ENCODE measurements around the gene SMDT1.
"Not testable (repeated sequence)": the region's sequence is repeated elsewhere in the genome, so short reads cannot be mapped to it uniquely, and the experiment has no call there.

SMDT1 gene

DNA sequence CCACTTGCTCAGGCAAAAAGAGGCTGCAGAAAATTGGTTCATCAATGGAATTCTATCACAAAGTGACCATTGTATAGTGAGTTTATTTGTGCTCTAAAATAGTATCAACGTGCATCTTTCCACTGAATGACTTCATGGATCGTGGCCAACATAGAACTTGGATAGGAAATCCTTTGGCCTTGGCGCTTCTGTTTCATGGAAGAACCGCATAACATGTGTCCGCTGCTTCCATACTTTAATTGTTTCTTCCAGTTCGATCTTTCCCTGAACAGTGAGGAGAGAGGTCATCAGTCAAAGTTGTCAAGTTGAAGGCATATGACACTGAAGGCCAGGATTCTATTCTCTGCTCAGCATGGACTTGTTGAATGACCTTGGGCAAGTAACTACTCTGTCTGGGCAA lies 6.6 kb downstream of the SMDT1 start:
- no peak for DNase-seq (ENCODE audit: low read depth)
- TF ChIP-seq, protein P1, sequence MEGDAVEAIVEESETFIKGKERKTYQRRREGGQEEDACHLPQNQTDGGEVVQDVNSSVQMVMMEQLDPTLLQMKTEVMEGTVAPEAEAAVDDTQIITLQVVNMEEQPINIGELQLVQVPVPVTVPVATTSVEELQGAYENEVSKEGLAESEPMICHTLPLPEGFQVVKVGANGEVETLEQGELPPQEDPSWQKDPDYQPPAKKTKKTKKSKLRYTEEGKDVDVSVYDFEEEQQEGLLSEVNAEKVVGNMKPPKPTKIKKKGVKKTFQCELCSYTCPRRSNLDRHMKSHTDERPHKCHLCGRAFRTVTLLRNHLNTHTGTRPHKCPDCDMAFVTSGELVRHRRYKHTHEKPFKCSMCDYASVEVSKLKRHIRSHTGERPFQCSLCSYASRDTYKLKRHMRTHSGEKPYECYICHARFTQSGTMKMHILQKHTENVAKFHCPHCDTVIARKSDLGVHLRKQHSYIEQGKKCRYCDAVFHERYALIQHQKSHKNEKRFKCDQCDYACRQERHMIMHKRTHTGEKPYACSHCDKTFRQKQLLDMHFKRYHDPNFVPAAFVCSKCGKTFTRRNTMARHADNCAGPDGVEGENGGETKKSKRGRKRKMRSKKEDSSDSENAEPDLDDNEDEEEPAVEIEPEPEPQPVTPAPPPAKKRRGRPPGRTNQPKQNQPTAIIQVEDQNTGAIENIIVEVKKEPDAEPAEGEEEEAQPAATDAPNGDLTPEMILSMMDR (conservative IDR thresholded peaks at IDR 0.05; ENCODE audit: low read length) = no peak
- no peak overlapping the region for H3K4me3 ChIP-seq (ENCODE audit: low read length)

DNA sequence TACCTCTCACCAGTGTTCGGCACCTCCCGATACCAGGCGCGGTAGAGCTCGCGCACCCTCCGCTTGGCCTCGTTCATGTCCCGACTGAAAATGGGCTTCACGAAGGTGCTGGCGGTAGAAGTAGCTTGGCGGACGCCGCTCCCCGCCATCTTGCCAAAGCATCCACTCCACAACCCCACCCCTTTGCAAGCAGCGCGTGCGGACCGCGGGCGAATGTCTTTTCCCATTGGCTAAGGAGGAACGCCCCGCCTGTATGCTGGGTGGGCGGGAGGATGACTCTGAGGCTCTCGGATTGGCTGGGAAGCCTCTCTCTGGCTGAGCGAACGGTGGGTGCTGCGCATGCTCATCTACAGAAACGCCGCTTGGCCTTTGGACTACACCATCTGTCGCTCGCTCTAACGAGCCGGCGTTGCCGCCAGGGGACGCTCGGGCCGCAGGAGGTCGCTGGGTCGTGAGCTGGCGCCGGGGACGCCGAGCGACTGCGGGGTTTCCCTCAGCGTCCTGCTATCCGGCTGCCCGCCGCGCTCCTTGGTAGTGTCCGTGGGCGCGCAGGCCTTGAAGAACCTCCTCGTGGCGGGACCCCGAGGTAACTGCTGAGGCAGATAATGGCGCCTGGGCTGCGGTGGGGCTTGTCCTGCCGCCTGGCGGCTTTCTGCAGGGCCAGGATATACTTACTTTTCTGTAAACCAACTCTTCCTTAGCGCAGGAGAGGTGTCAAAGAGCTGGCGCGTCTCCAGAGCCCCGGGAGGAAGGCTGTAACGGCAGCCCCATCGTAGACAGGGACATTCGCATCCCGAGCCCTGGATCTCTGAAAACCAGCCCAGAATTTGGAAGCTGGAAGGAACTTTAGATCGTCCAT lies 11.3 kb downstream of the SMDT1 start, which contains the start of gene NDUFA6:
Gene NDUFA6 (minus strand): TSS at position 177 of the 859 bp plus-strand sequence. CDS start 28 bp downstream, at position 149.
- H3K4me3 ChIP-seq (ENCODE audit: low read length) = peak within 1 kb of the TSS; percentile 94
- TF ChIP-seq, protein P1 (conservative IDR thresholded peaks at IDR 0.05; ENCODE audit: low read length) = peak; percentile 81
- peak; percentile 98 for DNase-seq (ENCODE audit: low read depth)

DNA sequence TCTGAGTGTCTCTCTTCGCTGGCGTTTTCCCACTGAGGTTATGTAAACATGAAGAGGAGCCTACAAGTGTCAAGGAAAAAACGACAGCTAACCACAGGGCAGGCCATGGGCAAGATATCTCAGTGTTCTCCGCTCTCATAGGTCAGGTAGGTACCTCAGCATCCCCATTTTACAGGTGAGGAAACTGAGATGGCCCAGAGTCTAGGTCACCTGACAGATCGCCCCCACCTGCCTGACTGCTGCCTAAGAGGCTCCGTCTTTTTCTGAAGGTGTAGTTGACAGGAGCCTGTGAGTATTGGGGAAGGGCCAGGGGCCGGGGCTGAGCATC lies 11.9 kb downstream of the SMDT1 start:
- H3K4me3 ChIP-seq (ENCODE audit: low read length) = peak overlapping the region; percentile 71
- TF ChIP-seq, protein P1 (conservative IDR thresholded peaks at IDR 0.05; ENCODE audit: low read length) = no peak
- DNase-seq (ENCODE audit: low read depth) = no peak

DNA sequence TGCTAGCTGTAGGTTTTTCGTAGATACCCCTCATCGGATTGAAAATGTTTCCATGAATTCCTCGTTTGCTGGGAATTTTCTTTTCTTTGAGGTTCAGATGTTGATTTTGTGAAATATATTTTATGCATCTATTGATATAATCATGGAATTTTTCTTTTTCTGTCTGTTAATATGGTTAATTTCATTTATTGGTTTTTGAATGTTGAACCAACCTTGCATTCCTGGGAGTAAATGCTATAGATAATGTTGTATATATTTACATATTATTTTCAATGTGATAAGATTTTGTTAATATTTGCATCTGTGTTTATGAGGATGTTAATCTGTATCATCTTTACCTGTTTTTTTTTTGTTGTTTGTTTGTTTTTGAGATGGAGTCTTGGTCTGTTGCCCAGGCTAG lies 21.7 kb downstream of the SMDT1 start:
- TF ChIP-seq, protein P1 (conservative IDR thresholded peaks at IDR 0.05; ENCODE audit: low read length) = no peak
- H3K4me3 ChIP-seq (ENCODE audit: low read length) = no peak overlapping the region
- DNase-seq (ENCODE audit: low read depth) = no peak

GRCh38 chr22:42104332-42104860 lies 24.9 kb downstream of the SMDT1 start:
- not testable (repeated sequence) for H3K4me3 ChIP-seq (ENCODE audit: low read length); DNase-seq (ENCODE audit: low read depth)

DNA sequence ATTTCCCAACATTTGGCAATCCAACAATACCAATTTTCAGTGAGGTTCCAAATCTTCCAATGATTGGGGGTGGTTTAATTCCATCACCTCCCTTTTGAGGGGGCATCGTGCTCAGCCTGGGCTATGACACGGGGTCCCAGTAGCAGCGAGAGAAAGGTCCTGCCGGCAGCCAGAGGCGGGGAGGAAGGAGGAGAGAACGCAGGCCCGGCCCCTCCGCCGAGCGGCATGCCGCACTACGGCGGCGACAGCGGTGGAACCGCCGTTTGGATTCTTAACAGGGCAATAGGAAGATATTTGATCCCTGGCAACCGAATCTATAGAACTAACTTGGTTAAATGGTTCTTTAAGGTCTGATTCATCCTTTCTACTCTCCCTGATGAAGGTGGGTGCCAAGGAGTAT lies 29.3 kb downstream of the SMDT1 start:
- no peak overlapping the region for H3K4me3 ChIP-seq (ENCODE audit: low read length)
- no peak for DNase-seq (ENCODE audit: low read depth)
- TF ChIP-seq, protein P1 (conservative IDR thresholded peaks at IDR 0.05; ENCODE audit: low read length) = no peak

GRCh38 chr22:42111798-42112197 lies 32.3 kb downstream of the SMDT1 start:
- DNase-seq (ENCODE audit: low read depth) = no peak
- H3K4me3 ChIP-seq (ENCODE audit: low read length) = no peak overlapping the region
- TF ChIP-seq, protein P1 (conservative IDR thresholded peaks at IDR 0.05; ENCODE audit: low read length) = no peak

Data from AG10803 (cell line).